IPS-15b (cell line): Measurements from ENCODE around the gene TMTC4.

Experiments
- H3K27me3 ChIP-seq: one replicate; pipeline ENCODE4 v1.6.1; 2013; ENCODE audit warnings: low read length; ENCODE audit not compliant: control insufficient read depth, insufficient read depth
- H3K36me3 ChIP-seq: one replicate; pipeline ENCODE4 v1.6.1; 2013; ENCODE audit warnings: low read length; ENCODE audit not compliant: control insufficient read depth, insufficient read depth
- H3K4me1 ChIP-seq: one replicate; pipeline ENCODE4 v1.6.1; 2013; ENCODE audit warnings: mild to moderate bottlenecking, low read length; ENCODE audit not compliant: control insufficient read depth, insufficient read depth
- H3K4me3 ChIP-seq: one replicate; pipeline ENCODE4 v1.5.1; 2013; ENCODE audit warnings: low read depth, low read length
- H3K9ac ChIP-seq: one replicate; pipeline ENCODE4 v1.6.1; 2013; ENCODE audit warnings: low read depth, mild to moderate bottlenecking, low read length
- H3K9me3 ChIP-seq: one replicate; pipeline ENCODE4 v1.6.1; 2013; ENCODE audit warnings: mild to moderate bottlenecking, low read length; ENCODE audit not compliant: control insufficient read depth, insufficient read depth

The TMTC4 gene

GRCh38 chr13:100664171-100664900, 10.3 kb downstream of the TMTC4 start:
- Histone ChIP-seq H3K27me3 (no peaks in the 10 kb centered on the region), H3K9me3 (no peaks in the 10 kb centered on the region), H3K9ac (no peak overlapping the region), H3K36me3 (peaks cover 11% of the 10 kb centered on the region), H3K4me3 (no peak overlapping the region), H3K4me1 (no peaks in the 10 kb centered on the region)

- H3K36me3 ChIP-seq, result peaks cover 16% of the 10 kb centered on the region
- H3K4me1 ChIP-seq, result no peaks in the 10 kb centered on the region
- H3K9ac ChIP-seq, result no peak overlapping the region
- H3K9me3 ChIP-seq, result no peaks in the 10 kb centered on the region
- no peaks in the 10 kb centered on the region for H3K27me3 ChIP-seq
- no peak overlapping the region for H3K4me3 ChIP-seq
Measured at GRCh38 chr13:100662468-100663211, 12.0 kb downstream of the TMTC4 start.

- peaks cover 15% of the 10 kb centered on the region for H3K36me3 ChIP-seq
- H3K9me3 ChIP-seq, result no peaks in the 10 kb centered on the region
- no peak overlapping the region for H3K9ac ChIP-seq
- H3K27me3 ChIP-seq, result no peaks in the 10 kb centered on the region
- H3K4me1 ChIP-seq, result no peaks in the 10 kb centered on the region
- H3K4me3 ChIP-seq, result no peak overlapping the region
Measured at GRCh38 chr13:100660761-100661160, 13.8 kb downstream of the TMTC4 start.

GRCh38 chr13:100659578-100659977, 15.0 kb downstream of the TMTC4 start:
- H3K27me3 ChIP-seq, result no peaks in the 10 kb centered on the region
- no peaks in the 10 kb centered on the region for H3K4me1 ChIP-seq
- H3K9ac ChIP-seq, result no peak overlapping the region
- no peaks in the 10 kb centered on the region for H3K9me3 ChIP-seq
- H3K36me3 ChIP-seq, result peaks cover 14% of the 10 kb centered on the region
- H3K4me3 ChIP-seq, result no peak overlapping the region

- Histone ChIP-seq H3K27me3 (no peaks in the 10 kb centered on the region), H3K9ac (no peak overlapping the region), H3K36me3 (peaks cover 13% of the 10 kb centered on the region), H3K4me1 (peaks cover under 1% of the 10 kb centered on the region), H3K4me3 (no peak overlapping the region), H3K9me3 (no peaks in the 10 kb centered on the region)
Measured at GRCh38 chr13:100658363-100658762, 16.2 kb downstream of the TMTC4 start.

GRCh38 chr13:100657881-100658315, 16.7 kb downstream of the TMTC4 start:
- Histone ChIP-seq H3K27me3 (no peaks in the 10 kb centered on the region), H3K9me3 (no peaks in the 10 kb centered on the region), H3K4me3 (no peak overlapping the region), H3K4me1 (peaks cover 2% of the 10 kb centered on the region), H3K36me3 (peaks cover 16% of the 10 kb centered on the region), H3K9ac (no peak overlapping the region)

- Histone ChIP-seq H3K36me3 (peaks cover 10% of the 10 kb centered on the region), H3K4me3 (no peak overlapping the region), H3K9me3 (no peaks in the 10 kb centered on the region), H3K27me3 (no peaks in the 10 kb centered on the region), H3K4me1 (peaks cover 2% of the 10 kb centered on the region), H3K9ac (no peak overlapping the region)
Measured at GRCh38 chr13:100652510-100652909, 22.1 kb downstream of the TMTC4 start.

- H3K9ac ChIP-seq, result no peak overlapping the region
- H3K27me3 ChIP-seq, result no peaks in the 10 kb centered on the region
- no peak overlapping the region for H3K4me3 ChIP-seq
- H3K9me3 ChIP-seq, result no peaks in the 10 kb centered on the region
- H3K36me3 ChIP-seq, result peaks cover 11% of the 10 kb centered on the region
- H3K4me1 ChIP-seq, result peaks cover 2% of the 10 kb centered on the region
Measured at GRCh38 chr13:100650326-100650725, 24.3 kb downstream of the TMTC4 start.

- H3K36me3 ChIP-seq, result peaks cover 8% of the 10 kb centered on the region
- peaks cover under 1% of the 10 kb centered on the region for H3K4me1 ChIP-seq
- no peaks in the 10 kb centered on the region for H3K9me3 ChIP-seq
- no peaks in the 10 kb centered on the region for H3K27me3 ChIP-seq
- no peak overlapping the region for H3K9ac ChIP-seq
- H3K4me3 ChIP-seq, result no peak overlapping the region
Measured at GRCh38 chr13:100648354-100648753, 26.2 kb downstream of the TMTC4 start.

- Histone ChIP-seq H3K9me3 (no peaks in the 10 kb centered on the region), H3K4me1 (no peaks in the 10 kb centered on the region), H3K36me3 (peaks cover 5% of the 10 kb centered on the region), H3K4me3 (no peak overlapping the region), H3K9ac (no peak overlapping the region), H3K27me3 (no peaks in the 10 kb centered on the region)
Measured at GRCh38 chr13:100646871-100647270, 27.7 kb downstream of the TMTC4 start.

GRCh38 chr13:100646030-100646673, 28.4 kb downstream of the TMTC4 start:
- Histone ChIP-seq H3K4me3 (no peak overlapping the region), H3K27me3 (no peaks in the 10 kb centered on the region), H3K36me3 (peaks cover 5% of the 10 kb centered on the region), H3K9ac (no peak overlapping the region), H3K9me3 (no peaks in the 10 kb centered on the region), H3K4me1 (no peaks in the 10 kb centered on the region)
